Cardiac muscle cell (in vitro differentiated cells and primary cell): Measurements from ENCODE around the gene PTPRK. TPM values are rescaled to one million over a fixed set of nuclear protein-coding genes. Genes with fewer than 3 reads are reported as not detected.

Experiments
- DNase-seq, 2 donors: peaks; one replicate each; pipeline versions ENCODE4 v3.0.0 to v3.0.0-alpha.2; 2010 to 2017; ENCODE audit warnings: low read depth in 1 of 2, low spot score in 1 of 2
- H3K27ac ChIP-seq: fragments of 200-600 bp; sonication (generic); 2 replicates; pipeline ENCODE4 v1.5.1; 2016
- H3K27me3 ChIP-seq: fragments of 200-600 bp; sonication (generic); 2 replicates; pipeline ENCODE4 v1.6.0; 2016; ENCODE audit warnings: control low read depth
- H3K36me3 ChIP-seq: fragments of 200-600 bp; sonication (generic); 2 replicates; pipeline ENCODE4 v1.5.1; 2016; ENCODE audit warnings: control low read depth
- H3K4me1 ChIP-seq: fragments of 200-600 bp; sonication (generic); 2 replicates; pipeline ENCODE4 v1.8.1; 2017; ENCODE audit warnings: low read depth, mild to moderate bottlenecking, mixed run types
- H3K4me3 ChIP-seq: fragments of 200-600 bp; sonication (generic); 2 replicates; pipeline ENCODE4 v1.5.1; 2016; ENCODE audit warnings: mild to moderate bottlenecking
- H3K9me3 ChIP-seq: fragments of 200-600 bp; sonication (generic); 2 replicates; pipeline ENCODE4 v1.5.1; 2017; ENCODE audit warnings: low read depth, mild to moderate bottlenecking, control low read depth
- CTCF ChIP-seq: IDR thresholded peaks from 2 replicates; pipeline ENCODE4 v1.5.1; 2012; ENCODE audit warnings: low read depth, mild to moderate bottlenecking, low read length
- polyA plus RNA-seq: library from polyadenylated mRNA; unstranded; fragments of >200 nt; fragmentation: Nextera tagmentation; extraction: Ambion mirVana; gene quantifications from 2 replicates; pipeline ENCODE4 v1.2.1, GENCODE V29; 2016
- total RNA-seq: library from RNA; depleted of rRNA; stranded (reverse); fragments of >200 nt; gene quantifications from 2 replicates; pipeline ENCODE4 v1.2.3, GENCODE V29; 2016

Gene PTPRK
- total and polyA plus RNA-seq, 2 experiments from 2014 or later, result 48.3 to 73.1 TPM

- H3K4me1 ChIP-seq, result no peaks in the 10 kb centered on the region
- no peaks in the 10 kb centered on the region for H3K36me3 ChIP-seq
- no peaks in the 10 kb centered on the region for H3K27me3 ChIP-seq
- no peak for DNase-seq
- TF ChIP-seq CTCF, result no peak
- no peaks in the 10 kb centered on the region for H3K9me3 ChIP-seq
- no peak overlapping the region for H3K27ac ChIP-seq
- H3K4me3 ChIP-seq, result no peak overlapping the region
Measured at GRCh38 chr6:128192972-128193371, 327.4 kb downstream of the PTPRK start.

- Histone ChIP-seq H3K9me3 (no peaks in the 10 kb centered on the region), H3K27me3 (no peaks in the 10 kb centered on the region), H3K4me3 (no peak overlapping the region), H3K27ac (no peak overlapping the region), H3K4me1 (no peaks in the 10 kb centered on the region), H3K36me3 (peaks cover 7% of the 10 kb centered on the region)
- no peak for TF ChIP-seq CTCF
- no peak for DNase-seq
Measured at GRCh38 chr6:128188678-128189077, 331.7 kb downstream of the PTPRK start.

- no peak for TF ChIP-seq CTCF
- no peak for DNase-seq
- H3K27me3 ChIP-seq, result no peaks in the 10 kb centered on the region
- no peak overlapping the region for H3K27ac ChIP-seq
- H3K9me3 ChIP-seq, result no peaks in the 10 kb centered on the region
- H3K4me3 ChIP-seq, result no peak overlapping the region
- H3K36me3 ChIP-seq, result peaks cover 12% of the 10 kb centered on the region
- H3K4me1 ChIP-seq, result no peaks in the 10 kb centered on the region
Measured at GRCh38 chr6:128186729-128187128, 333.7 kb downstream of the PTPRK start.

GRCh38 chr6:128179876-128180438, 340.4 kb downstream of the PTPRK start:
- Histone ChIP-seq H3K36me3 (peaks cover 16% of the 10 kb centered on the region), H3K27ac (no peak overlapping the region), H3K4me1 (no peaks in the 10 kb centered on the region), H3K4me3 (no peak overlapping the region), H3K27me3 (no peaks in the 10 kb centered on the region), H3K9me3 (no peaks in the 10 kb centered on the region)
- no peak for TF ChIP-seq CTCF
- no peak for DNase-seq

- Histone ChIP-seq H3K27ac (no peak overlapping the region), H3K36me3 (peaks cover 4% of the 10 kb centered on the region), H3K4me1 (peaks cover 18% of the 10 kb centered on the region), H3K9me3 (no peaks in the 10 kb centered on the region), H3K4me3 (no peak overlapping the region), H3K27me3 (no peaks in the 10 kb centered on the region)
- TF ChIP-seq CTCF, result no peak
- no peak for DNase-seq
Measured at GRCh38 chr6:128174724-128175123, 345.7 kb downstream of the PTPRK start.
